T-helper 1 cell (primary cell): ENCODE results near the gene OR2T2.
"Not testable (repeated sequence)": the region's sequence is repeated elsewhere in the genome, so short reads cannot be mapped to it uniquely, and the experiment has no call there.

Source experiments
- DNase-seq, 5 donors: peaks; one replicate each; pipeline ENCODE4 v3.0.0-alpha.2; 2012 to 2020
- total RNA-seq, 4 donors: gene quantifications; one replicate each; lab custom pipeline; 2026; lab: John Stamatoyannopoulos, UW

OR2T2 gene, protein sequence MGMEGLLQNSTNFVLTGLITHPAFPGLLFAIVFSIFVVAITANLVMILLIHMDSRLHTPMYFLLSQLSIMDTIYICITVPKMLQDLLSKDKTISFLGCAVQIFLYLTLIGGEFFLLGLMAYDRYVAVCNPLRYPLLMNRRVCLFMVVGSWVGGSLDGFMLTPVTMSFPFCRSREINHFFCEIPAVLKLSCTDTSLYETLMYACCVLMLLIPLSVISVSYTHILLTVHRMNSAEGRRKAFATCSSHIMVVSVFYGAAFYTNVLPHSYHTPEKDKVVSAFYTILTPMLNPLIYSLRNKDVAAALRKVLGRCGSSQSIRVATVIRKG
- total RNA-seq = 0 reads per million in 4 donors

DNA sequence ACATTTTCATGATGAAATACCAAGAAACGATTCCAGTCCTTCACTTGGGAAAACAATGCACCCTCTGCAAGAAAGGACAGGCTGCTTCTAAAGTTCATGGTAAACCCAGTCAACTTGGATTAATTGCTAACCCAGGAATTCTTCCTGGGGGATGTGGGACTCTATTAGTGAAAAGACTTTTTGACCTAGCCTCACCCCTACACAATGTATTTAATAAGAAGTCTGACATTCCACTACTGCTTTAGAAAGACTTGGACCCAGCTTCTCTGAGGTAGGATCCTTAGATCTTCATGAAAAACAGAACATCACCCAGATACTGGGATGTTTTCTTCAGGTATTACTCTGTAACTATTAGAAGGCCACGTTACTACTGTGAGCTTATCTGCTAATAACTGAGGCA is at the start of gene OR2T2:
Gene OR2T2 (plus strand): TSS at position 239 of the 400 bp plus-strand sequence. CDS start 7,161 bp downstream, outside the sequence.
- DNase-seq = not testable (repeated sequence)

DNA sequence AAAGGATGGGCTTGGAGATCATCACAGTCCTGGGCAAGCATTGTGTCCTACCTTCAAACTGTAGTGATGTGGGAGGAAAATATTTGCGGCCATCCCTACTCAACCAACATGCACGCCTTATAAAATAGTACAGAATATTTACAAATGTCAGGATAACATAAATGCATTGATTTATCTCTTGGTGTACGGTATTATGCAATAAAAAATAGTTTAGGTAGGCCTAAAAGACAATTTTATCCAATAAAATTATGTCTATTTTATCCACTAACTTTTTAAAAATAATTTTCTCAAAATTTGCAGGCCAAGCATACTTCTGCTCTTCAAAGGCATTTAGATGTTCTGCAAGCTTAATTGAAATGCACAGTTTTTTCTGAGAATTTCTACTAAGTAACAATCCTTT is 42.7 kb upstream of the OR2T2 start, which contains the start of gene OR2T1:
Gene OR2T1 (plus strand): TSS at position 301 of the 400 bp plus-strand sequence. CDS start 3,100 bp downstream, outside the sequence.
- no peak for DNase-seq

DNA sequence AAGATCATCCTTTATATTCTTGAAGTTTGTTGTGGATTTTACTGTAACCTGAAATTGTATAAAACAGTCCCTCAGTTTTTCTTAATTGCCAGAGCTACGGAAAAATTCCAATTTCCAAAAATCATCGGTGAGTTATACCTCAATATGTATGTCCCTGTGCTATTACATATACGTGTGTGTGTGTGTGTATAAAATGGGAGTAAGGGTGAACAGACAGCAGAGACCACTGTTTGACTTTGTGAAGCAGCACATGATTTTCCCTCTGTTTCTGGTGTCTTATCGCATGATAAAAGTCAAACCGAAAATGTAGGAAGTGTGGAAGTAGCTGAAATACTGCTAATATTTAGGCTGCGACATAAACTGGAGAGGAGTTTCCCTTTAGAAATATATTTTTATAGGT is 41.4 kb upstream of the OR2T2 start:
- peak in 1 of 5 donors; percentile 52 for DNase-seq

DNA sequence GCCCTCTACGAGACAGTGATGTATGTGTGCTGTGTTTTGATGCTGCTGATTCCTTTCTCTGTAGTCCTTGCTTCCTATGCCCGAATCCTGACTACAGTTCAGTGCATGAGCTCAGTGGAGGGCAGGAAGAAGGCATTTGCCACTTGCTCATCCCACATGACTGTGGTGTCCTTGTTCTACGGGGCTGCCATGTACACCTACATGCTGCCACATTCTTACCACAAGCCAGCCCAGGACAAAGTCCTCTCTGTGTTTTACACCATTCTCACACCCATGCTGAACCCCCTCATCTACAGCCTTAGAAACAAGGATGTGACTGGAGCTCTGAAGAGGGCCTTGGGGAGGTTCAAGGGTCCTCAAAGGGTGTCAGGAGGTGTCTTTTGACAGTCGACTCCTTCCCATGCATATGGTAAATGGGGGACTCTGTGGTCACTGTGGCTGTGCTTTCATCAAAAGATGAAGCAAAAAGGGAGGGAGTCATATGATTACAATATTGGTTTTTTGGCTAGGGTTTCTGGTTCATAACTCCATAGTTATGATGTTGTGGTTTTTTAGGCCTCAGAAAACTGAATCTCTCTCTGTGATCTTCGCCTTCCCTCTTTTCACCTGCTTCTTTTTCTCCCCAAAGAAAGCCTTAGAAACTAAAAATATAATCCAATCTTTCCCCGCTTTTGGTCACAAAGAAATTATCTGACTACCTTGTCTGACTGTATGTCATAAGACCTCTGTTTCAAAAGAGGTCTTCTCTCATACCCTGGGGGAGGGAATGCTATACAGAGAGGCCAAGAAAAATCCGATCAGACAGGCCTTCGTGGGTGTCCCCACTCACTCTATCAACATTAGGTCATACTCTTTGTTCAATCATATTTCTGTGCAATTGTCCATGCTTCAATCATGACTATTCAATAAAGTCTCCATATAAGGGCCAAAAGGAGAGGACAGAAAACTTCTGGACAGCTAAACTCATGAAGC is 38.4 kb upstream of the OR2T2 start:
- no peak for DNase-seq

DNA sequence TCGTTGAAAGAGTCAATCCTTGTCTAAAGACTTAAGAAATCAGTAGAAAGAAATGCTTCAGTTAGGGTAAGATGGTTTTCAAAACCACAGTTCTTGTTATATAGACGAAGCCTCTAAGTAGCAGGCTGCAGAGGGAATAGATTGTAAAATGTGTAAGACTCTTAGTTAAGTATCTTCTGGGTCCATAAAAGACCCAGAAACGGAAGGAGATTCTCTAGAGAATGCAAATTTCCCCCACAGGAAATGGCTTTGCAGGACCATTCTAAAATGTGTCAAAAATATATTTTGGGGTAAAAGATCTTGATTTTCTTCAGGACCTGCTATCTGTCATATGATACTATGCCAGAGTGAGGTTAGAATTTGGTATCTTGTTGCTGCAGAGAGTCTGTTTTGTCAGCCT is 29.2 kb upstream of the OR2T2 start:
- no peak for DNase-seq

DNA sequence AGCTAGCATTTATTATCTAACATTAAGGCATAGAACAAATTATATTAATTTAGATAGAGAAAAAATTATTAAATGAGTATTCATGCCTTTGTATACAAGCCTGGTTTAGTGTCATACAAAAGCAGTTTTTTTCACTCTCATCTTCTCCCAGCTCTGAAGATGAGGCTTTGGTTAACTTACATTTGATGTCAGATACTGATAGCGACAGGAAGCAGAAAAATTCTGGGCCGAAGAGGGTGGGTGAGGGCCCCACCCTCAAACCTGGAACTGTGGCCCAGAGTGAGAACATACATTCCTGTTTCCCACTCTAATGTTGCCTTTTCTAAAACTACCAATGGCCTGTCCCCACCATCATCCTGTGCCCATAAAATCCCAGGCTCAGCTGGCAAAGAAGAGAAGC is 27.6 kb upstream of the OR2T2 start:
- DNase-seq = no peak

DNA sequence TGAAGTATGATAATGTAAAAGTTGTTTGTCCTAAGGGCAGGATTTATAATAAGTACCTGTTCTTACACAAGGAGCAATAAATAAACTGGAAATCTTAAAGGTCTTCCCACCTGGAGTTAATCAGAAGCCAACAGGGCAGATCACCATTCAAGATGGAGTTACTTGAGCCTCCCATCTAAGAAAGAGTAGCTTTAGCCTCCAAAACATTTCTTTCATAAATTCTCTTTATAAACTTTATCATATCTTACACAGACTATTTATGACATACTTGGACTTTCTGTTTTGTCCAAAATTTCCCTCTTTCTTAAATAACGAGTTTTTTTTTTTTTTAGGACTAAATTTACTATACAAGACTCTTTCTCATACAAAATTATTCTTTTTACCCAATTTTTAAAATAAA is 24.1 kb upstream of the OR2T2 start:
- DNase-seq = no peak

DNA sequence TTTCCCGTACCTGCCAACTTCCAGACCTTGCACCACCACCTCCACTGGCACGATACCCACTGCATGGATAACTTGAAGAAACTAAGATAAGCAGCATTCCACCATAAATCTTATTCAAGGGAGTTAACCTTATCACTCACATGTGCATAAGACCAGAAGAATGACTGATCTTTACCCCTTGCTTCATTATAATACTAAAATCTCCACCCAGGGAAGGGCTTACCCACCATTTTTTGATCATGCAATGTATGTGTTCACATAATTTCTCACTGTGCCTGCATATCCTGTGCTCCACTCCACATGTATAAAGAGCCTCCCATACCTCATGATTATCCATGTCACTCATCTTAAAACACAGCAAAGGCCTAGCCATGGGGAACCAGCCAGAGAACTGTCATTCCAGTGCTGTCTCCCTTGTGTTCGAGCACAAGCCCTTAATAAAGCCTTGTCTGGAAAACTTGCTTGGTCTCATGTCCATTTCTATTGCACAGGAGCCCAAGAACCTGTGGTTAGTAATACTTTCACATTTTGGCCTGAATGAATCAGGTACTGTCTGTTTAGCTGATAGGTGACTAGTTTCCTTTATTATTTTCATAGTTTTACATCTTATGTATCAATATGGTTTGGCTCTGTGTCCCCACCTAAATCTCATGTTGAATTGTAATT is 17.8 kb upstream of the OR2T2 start:
- DNase-seq = not testable (repeated sequence)

DNA sequence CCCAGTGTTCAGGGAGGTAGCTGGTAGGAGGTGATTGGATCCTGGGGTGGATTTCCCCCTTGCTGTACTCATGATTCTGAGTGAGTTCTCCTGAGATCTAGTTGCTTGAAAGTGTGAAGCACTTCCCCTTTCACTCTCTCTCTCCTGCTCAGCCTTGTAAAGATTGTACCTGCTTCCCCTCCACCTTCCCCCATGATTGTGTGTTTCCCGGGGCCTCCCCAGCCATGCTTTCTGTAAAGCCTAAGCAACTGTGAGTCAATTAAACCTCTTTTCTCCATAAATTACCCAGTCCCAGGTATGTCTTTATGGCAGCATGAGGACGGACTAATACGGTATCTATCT is 17.3 kb upstream of the OR2T2 start:
- DNase-seq = not testable (repeated sequence)

DNA sequence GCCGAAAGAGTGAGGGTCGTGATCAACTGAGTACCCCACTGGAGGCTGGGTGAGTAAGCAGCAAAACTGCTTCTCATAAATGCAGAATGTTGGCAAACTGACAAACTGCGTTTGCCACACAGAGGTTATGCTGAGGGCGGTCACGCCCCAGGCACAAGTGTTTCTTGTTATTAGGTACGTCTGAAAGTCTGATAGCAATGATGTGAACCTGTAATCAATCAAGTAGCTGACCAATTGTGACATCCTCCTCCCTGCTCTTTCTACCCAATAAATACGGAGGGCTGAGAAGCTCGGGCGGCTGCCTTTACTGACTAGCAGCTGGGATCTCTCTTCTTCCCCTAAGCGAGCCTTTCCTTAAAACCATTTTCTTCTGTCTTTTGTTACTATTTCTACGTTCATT is 13.8 kb upstream of the OR2T2 start:
- DNase-seq = not testable (repeated sequence)

DNA sequence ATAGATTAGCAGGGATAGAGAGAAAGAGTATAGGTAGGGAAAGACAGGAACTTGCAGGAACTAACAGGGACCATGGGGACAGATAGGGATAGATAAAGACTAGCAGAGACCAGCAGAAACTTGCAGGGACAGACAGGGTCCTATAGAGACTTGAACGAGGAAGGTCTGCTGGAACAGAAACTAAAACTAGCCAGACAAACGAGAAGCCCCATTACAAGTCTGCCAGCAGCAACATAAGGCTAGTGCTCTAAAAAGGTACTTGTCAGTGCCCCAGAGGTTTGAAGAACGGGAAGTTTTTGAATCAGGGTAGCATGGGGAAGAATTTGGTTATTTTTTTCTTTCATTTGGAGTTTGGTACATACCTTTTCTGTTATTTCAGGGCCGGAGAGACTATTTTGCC is 13.2 kb upstream of the OR2T2 start:
- not testable (repeated sequence) for DNase-seq

DNA sequence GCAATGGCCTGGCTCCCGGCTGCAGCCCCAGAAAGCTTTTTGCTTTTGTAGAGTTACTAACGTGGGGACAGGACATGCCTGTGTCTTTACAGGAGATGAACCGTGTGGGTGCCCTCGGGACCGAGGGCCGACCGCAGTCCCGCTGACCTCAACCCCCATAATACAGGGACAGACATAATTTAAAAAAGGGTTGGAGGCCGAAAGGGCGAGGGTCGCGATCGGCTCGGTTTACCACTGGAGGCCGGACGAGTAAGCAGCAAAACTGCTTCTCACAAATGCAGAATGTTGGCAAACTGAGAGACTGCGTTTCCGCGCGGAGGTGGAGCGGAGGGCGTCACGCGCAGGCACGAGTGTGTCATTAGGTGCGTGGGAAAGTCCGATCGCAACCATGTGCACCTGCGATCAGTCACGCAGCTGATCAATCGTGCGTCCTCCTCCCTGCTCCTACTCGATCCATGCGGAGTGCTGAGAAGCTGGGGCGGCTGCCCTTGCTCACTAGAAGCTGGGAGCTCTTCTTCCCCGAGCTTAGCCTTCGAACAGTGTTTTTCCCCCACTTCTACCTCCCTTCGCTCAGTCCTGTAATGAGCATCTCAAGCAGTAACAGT is 11.5 kb upstream of the OR2T2 start:
- DNase-seq = not testable (repeated sequence)

DNA sequence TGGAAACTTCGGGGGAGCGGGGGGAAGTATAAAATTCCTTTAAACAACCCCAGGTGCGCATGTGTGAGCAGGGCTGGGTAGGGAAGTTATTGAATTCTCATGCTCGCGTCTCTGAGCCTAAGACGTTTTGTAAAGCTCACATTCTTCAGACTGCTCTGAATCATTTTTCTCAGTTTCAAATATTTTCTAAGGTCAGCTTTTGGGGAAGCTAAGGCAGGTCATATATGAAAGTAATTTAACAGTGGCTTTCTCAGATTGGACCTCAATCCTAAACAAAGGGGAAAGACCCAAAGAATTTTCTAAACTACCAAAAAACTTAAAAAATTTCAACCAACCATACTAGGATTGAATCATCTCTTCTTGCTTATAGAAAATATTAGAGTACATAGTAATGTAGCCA is 10.5 kb upstream of the OR2T2 start:
- DNase-seq = not testable (repeated sequence)

DNA sequence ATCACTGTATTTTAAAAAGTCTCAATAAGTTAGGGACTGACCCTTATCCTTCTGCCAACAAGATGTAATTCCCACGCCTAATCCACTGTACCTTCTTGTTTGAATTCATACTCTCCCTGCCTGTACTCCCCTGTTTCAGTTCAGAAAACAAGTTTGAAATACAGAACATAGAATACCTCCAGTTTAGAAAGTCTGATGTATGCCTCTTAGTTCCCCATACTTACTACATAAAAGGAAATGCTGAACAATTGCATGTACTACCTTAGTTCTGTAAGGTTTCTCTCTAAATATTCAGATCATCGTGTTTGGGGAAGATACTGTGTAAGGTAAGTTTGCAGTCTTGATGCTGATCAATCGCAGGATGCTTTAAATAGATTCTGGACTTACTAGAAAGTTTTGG is 9.1 kb upstream of the OR2T2 start:
- not testable (repeated sequence) for DNase-seq

DNA sequence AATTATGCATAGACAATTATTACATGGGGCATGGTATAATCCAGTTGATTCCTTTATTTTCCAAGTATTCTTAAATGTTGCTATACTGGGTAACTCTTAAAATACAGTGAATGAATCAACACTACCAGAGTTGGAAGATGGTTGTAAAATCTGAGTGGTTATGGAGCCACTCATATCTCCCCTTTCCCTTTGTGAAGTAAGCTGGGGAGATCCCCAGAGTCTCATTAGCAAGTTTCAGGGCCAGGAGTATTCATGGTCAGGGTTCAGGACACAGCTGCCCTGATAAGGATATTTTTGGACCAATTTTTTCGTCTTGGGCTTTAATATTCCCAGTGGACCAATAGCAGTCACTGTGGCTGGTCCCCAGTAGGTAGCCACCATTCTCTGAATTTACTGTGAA is 6.8 kb upstream of the OR2T2 start:
- DNase-seq = not testable (repeated sequence)

DNA sequence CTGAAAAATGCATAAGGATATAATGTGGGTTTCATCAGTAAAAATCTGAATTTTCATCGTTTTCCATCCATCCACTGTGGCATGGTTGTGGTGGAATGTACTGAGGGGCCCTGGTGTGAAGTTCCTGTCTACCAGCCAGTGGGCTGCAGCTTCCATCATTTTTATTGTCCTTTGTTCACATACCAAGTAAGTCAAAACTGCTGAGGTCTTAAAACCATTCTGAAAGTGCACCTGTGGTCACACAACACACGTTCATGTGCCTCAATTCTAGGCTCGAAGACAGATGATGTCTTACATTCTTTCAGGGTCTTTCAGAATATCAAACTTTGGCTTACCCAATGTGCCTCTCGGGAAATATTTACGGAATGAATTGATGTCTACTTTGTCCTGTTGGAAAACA is 6.2 kb upstream of the OR2T2 start:
- not testable (repeated sequence) for DNase-seq

DNA sequence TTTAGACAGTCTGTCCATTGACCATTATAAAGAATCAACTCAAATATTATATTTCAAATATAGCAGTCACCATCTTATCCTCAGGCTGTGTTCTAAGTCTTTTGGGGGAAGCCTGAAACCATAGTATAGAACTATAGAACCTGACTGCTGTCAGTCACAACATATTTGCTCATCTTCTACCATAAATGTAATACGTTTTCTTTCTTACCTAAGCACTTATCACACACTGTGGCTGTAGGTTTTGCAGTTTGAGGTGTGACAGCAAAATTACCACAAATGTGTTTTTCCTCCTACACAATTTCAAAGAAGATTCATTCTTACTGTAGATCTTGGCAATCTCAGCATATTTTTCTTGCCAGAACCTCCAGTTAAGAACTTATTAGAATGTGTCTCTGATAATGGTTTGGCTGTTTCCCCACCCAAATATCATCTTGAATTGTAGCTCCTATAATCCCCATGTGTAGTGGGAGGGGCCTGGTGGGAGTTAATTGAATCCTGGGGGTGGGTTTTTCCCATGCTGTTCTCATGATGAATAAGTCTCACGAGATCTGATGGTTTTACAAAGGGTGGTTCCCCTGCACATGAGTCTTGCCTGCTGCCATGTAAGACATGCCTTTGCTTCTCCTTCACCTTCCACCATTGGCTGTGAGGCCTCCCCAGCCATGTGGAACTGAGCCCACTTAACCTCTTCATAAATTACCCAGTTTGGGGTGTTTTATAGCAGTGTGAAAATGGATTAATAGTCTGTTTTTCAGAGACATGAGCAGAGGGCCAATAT is 2.7 kb upstream of the OR2T2 start:
- DNase-seq = not testable (repeated sequence)

DNA sequence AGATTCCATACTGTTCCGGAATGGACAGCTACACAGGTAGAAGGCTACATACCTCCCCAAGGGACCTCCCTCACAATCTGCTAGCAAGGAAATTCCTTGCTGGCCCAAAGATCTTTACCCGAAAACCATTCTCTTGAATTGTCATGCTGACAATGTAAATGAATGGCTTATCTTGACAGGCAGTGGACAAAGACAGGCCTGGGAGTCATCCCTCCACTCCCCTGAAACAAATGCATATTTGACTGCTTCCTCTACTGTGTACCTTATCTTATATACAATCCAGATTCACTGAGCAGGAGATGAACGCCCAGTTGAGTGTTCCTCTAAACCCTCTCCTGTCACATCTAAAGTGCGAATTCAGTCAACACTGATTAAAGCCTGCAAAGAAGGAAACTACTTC is 834 bp upstream of the OR2T2 start:
- not testable (repeated sequence) for DNase-seq

DNA sequence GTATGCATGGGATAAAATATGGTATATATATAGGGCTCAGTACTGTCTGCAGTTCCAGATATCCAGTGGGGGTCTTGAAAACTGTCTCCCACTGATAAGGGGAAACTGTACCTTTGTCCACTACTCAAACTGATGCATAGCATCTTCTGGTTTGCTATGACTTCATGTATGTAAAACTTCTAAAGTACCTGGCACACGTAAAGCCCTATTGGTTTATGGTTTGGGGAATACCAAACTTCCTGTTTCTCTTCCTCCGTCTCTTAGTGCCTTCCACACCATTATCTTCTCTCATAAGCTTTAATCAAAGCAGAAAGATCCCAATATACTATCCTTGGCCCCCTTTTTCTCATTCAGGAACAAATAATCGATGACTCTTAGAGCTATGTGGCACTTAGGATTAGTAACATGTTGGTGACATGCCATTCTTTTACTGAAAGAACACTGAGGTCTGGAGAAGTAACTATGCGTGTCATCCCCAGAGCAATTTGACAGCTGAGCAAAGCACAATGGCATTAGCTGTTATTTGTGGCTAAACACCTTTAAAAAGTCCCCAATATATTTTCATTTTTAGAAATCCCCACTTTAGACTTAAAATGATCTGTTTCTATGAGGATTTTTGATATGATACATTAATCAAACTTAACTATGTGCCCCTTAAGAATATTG is 3.1 kb downstream of the OR2T2 start:
- not testable (repeated sequence) for DNase-seq

DNA sequence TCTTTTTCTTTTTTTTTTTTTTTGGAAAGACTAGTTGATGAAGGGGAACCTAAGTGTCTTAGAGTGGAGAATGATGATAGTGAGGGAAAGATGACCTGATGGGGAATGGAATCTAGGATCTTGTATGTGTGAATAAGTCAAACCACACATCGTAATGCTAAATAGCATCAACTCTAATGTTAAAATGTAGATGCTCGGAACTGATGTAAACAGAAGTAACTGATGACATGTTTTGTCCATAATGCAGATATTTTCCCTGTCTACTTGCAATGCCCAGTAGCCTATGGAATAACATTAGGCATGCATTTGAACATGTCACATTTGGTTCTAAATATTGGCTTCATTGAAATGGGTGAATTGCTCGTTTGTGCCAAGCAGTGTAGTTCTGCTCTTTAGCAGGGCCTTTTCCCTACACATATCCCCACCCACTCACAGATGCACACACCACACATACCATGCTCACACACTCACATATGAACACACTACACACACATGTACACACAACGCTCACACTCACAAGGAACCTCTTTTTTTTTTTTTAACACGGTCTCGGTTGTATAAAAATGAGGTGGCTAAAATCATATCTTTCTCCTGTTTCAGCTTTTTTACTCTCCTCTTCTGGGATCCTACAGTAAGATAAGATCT is 4.5 kb downstream of the OR2T2 start:
- not testable (repeated sequence) for DNase-seq
